HEK293 (cell line): ENCODE measurements around the gene BMX.

ENCODE experiments used
- CTCF ChIA-PET: fragments of 350-600 bp; formaldehyde crosslinking; extraction: SDS; loops from one replicate; lab custom pipeline; 2021; ENCODE audit warnings: antibody characterized with exemption; lab: Yijun Ruan, JAX
- POLR2A ChIA-PET: fragments of 300-600 bp; formaldehyde crosslinking; extraction: SDS; loops from one replicate; lab custom pipeline; 2020; ENCODE audit warnings: antibody characterized with exemption, inconsistent platforms; lab: Yijun Ruan, JAX
- H3K27ac ChIP-seq: fragments of 200-500 bp; sonication (Bioruptor generic); 2 replicates; pipeline ENCODE4 v1.5.1; 2014; ENCODE audit warnings: low read depth, low read length, control low read depth, inconsistent platforms; ENCODE audit errors: extremely low read depth
- H3K36me3 ChIP-seq, 2 experiments: fragments of 200-500 bp in 1 of 2; sonication (Bioruptor generic) in 1 of 2; 1 replicate in 1 of 2; 2 replicates in 1 of 2; pipeline ENCODE4 v1.5.1; 2014 to 2017; ENCODE audit warnings: inconsistent platforms in 2 of 2, low read length in 2 of 2; ENCODE audit not compliant: control insufficient read depth in 2 of 2, insufficient read depth in 1 of 2
- H3K4me1 ChIP-seq: fragments of 200-500 bp; sonication (Bioruptor generic); 2 replicates; pipeline ENCODE4 v1.5.1; 2014; ENCODE audit warnings: mild to moderate bottlenecking, low read length, inconsistent platforms; ENCODE audit not compliant: control insufficient read depth, insufficient read depth
- H3K4me3 ChIP-seq: 2 replicates; pipeline ENCODE4 v1.5.1; 2011; ENCODE audit warnings: low read depth, mild to moderate bottlenecking, control low read depth, low read length, moderate library complexity
- H3K9me3 ChIP-seq: fragments of 200-500 bp; sonication (Bioruptor generic); 2 replicates; pipeline ENCODE4 v1.5.1; 2014; ENCODE audit warnings: low read depth, low read length, inconsistent platforms; ENCODE audit not compliant: control insufficient read depth, insufficient read depth
- PRDM10 ChIP-seq: fragments of 450-650 bp; formaldehyde crosslinking; IDR thresholded peaks from 2 replicates; pipeline ENCODE4 v1.5.1; 2016; ENCODE audit warnings: missing biosample characterization, missing genetic modification characterization
- SCRT2 ChIP-seq: fragments of 450-650 bp; formaldehyde crosslinking; IDR thresholded peaks from 2 replicates; pipeline ENCODE4 v1.5.1; 2016; ENCODE audit warnings: missing biosample characterization, missing genetic modification characterization

BMX gene

GRCh38 chrX:15605226-15605625, 104.6 kb downstream of the BMX start:
- TF ChIP-seq SCRT2 (tag by site-specific recombination): no peak
- 0 out of 2 replicates have a peak, but pooled peaks have one; percentile 14 for TF ChIP-seq PRDM10 (tag by site-specific recombination)
- Histone ChIP-seq H3K4me3 (no peak overlapping the region), H3K36me3 (no peaks in the 10 kb centered on the region), H3K27ac (no peak overlapping the region), H3K9me3 (no peaks in the 10 kb centered on the region), H3K4me1 (no peaks in the 10 kb centered on the region)
- ChIA-PET CTCF (interaction anchor here (1.8 kb wide), 1 partner anchor 9 kb away, joined by 8 read pairs; no protein-coding TSS in a partner anchor), POLR2A (no interaction called here)
